Posterior cingulate gyrus (tissue), 11 donors: Measurements from ENCODE around the gene PKP2.

ENCODE experiments used
- DNase-seq, 10 donors: peaks; one replicate each; pipeline versions ENCODE4 v3.0.0 to v3.0.0-alpha.2; 2020 to 2021; ENCODE audit warnings: mixed read lengths in 3 of 10
- intact Hi-C: fragments of 100-400 bp; cut with DNase I; formaldehyde crosslinking; loops from one replicate; pipeline ENCODE4 v1.15.1; 2023

The PKP2 gene

GRCh38 chr12:32761716-32762115, 134.9 kb downstream of the PKP2 start:
- intact Hi-C loops = loop anchor here (10.0 kb wide), 1 partner anchor 1243 kb away; no protein-coding TSS in a partner anchor
- no peak for DNase-seq

GRCh38 chr12:32757157-32757556, 139.4 kb downstream of the PKP2 start:
- intact Hi-C loops = loop anchor here (2.0 kb wide), 1 partner anchor 1264 kb away; no protein-coding TSS in a partner anchor
- DNase-seq = no peak

- no peak for DNase-seq
- intact Hi-C loops = loop anchor here (1.0 to 2.0 kb wide), 2 partner anchors 163 to 1264 kb away; no protein-coding TSS in a partner anchor
Observed at GRCh38 chr12:32756476-32757066, 140.0 kb downstream of the PKP2 start.

- intact Hi-C loops = loop anchor here (1.0 to 2.0 kb wide), 3 partner anchors 77 to 1265 kb away; partner anchors contain the start of gene DNM1L
- DNase-seq = peak; percentile 91 to 99 (median 92)
Observed at GRCh38 chr12:32755654-32756475, 140.7 kb downstream of the PKP2 start, which contains the start of gene YARS2. Gene YARS2, minus strand, starts transcription at chr12:32755897. Its CDS starts 23 bp downstream, at chr12:32755874.

- DNase-seq = peak; percentile 44 to 93 (median 58)
- intact Hi-C loops = loop anchor here (2.0 kb wide), 1 partner anchor 76 kb away; the partner anchor contains the start of gene DNM1L
Observed at GRCh38 chr12:32755051-32755653, 141.4 kb downstream of the PKP2 start.

- intact Hi-C loops = loop anchor here (2.0 kb wide), 1 partner anchor 75 kb away; the partner anchor contains the start of gene DNM1L
Observed at GRCh38 chr12:32754111-32754510, 142.5 kb downstream of the PKP2 start.

GRCh38 chr12:32753605-32754004, 143.0 kb downstream of the PKP2 start:
- DNase-seq = no peak
- intact Hi-C loops = loop anchor here (2.0 kb wide), 1 partner anchor 75 kb away; the partner anchor contains the start of gene DNM1L

More at GRCh38 chr12:32754111-32754510, 142.5 kb downstream of the PKP2 start:
- DNase-seq = no peak

- intact Hi-C loops = no loop called here
- DNase-seq = no peak
Observed at GRCh38 chr12:32743264-32743663, 153.3 kb downstream of the PKP2 start.

GRCh38 chr12:32742133-32742532, 154.4 kb downstream of the PKP2 start:
- no peak for DNase-seq
- intact Hi-C loops = no loop called here
